Measurements from ENCODE around the gene GPR183.

DNA sequence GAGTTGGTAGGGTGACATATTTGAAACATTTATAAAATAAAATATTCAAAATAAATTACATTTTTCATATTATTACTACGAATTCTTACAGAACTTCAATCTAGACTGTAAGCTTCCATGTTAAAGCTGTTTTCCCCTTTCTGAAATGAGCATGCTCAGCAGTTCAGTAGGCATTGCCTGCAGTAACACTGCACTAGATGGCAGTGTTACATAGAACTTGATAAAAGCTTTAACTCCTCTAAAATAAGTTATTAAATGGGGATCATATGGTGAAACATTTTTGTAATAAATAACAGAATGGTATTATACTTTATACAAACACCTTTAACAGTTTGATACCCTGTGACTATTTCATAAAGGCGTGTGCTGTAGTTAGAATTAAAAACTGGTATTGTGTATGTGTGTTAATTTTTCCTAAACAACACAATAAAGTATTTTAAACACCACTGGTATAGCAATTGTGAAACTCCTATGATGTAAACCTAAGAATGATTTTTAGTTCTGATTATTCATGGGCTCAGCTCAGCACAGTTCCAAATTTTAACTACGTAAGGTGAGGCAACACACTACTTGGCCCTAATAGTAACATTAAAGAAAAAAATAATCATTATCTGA, 37.5 kb downstream of the GPR183 start:
- TF ChIP-seq, protein P1, sequence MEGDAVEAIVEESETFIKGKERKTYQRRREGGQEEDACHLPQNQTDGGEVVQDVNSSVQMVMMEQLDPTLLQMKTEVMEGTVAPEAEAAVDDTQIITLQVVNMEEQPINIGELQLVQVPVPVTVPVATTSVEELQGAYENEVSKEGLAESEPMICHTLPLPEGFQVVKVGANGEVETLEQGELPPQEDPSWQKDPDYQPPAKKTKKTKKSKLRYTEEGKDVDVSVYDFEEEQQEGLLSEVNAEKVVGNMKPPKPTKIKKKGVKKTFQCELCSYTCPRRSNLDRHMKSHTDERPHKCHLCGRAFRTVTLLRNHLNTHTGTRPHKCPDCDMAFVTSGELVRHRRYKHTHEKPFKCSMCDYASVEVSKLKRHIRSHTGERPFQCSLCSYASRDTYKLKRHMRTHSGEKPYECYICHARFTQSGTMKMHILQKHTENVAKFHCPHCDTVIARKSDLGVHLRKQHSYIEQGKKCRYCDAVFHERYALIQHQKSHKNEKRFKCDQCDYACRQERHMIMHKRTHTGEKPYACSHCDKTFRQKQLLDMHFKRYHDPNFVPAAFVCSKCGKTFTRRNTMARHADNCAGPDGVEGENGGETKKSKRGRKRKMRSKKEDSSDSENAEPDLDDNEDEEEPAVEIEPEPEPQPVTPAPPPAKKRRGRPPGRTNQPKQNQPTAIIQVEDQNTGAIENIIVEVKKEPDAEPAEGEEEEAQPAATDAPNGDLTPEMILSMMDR (IDR thresholded peaks at IDR 0.05): peak in 1 of 3 donors; percentile 27
- no peak for TF ChIP-seq POLR2A (IDR thresholded peaks at IDR 0.05)
